PC-3 (cell line): ENCODE results near the gene METTL8. TPM values are rescaled to one million over a fixed set of nuclear protein-coding genes. Genes with fewer than 3 reads are reported as not detected.
A peak's percentile ranks its signal among the peaks of the same experiment; 100 is the strongest.
"Not testable (repeated sequence)": the region's sequence is repeated elsewhere in the genome, so short reads cannot be mapped to it uniquely, and the experiment has no call there.

Experiments used
- ATAC-seq: fragments of 200-7000 bp; cut with Tn5 transposase; 2 replicates; pipeline ENCODE4 v1.9.1; 2020; ENCODE audit warnings: mild to moderate bottlenecking, moderate library complexity
- BruUV-seq: library from RNA; stranded (reverse); fragments of 400-500 nt; replicated peaks from 2 replicates; lab custom pipeline; 2021; lab: Mats Ljungman, UMichigan
- CTCF ChIA-PET: fragments of 300-600 bp; sonication (Branson Sonifier 250); formaldehyde crosslinking; loops from one replicate; lab custom pipeline; 2022; ENCODE audit warnings: antibody characterized with exemption; lab: Charles Lee
- POLR2A ChIA-PET: fragments of 300-600 bp; sonication (Branson Sonifier 250); formaldehyde crosslinking; loops from one replicate; lab custom pipeline; 2022; ENCODE audit warnings: antibody characterized with exemption; ENCODE audit not compliant: unreplicated experiment; lab: Charles Lee
- DNase-seq: peaks from one replicate; pipeline ENCODE4 v3.0.0-alpha.2; 2015
- H2AFZ ChIP-seq: fragments of 300-600 bp; sonication (generic); 2 replicates; pipeline ENCODE4 v1.6.0; 2016; ENCODE audit warnings: antibody characterized with exemption, low read length
- H3F3A ChIP-seq: fragments of 300-600 bp; sonication (generic); one replicate; pipeline ENCODE4 v1.6.0; 2017; ENCODE audit warnings: antibody characterized with exemption, low read length, control low read depth, mild to moderate bottlenecking; ENCODE audit not compliant: unreplicated experiment
- H3K27ac ChIP-seq: fragments of 300-600 bp; sonication (generic); 2 replicates; pipeline ENCODE4 v1.5.1; 2016; ENCODE audit warnings: mild to moderate bottlenecking, low read length
- H3K27me3 ChIP-seq: fragments of 300-600 bp; sonication (generic); 2 replicates; pipeline ENCODE4 v1.6.1; 2016; ENCODE audit warnings: low read length, mixed read lengths
- H3K36me3 ChIP-seq: fragments of 300-600 bp; sonication (generic); 2 replicates; pipeline ENCODE4 v1.6.1; 2016; ENCODE audit warnings: low read depth, mixed run types, low read length, mixed read lengths
- H3K4me1 ChIP-seq: fragments of 300-600 bp; sonication (generic); 2 replicates; pipeline ENCODE4 v1.5.1; 2016; ENCODE audit warnings: low read length; ENCODE audit not compliant: insufficient read depth
- H3K4me2 ChIP-seq: fragments of 300-600 bp; sonication (generic); 2 replicates; pipeline ENCODE4 v1.6.0; 2016; ENCODE audit warnings: low read length
- H3K4me3 ChIP-seq: fragments of 300-600 bp; sonication (generic); 2 replicates; pipeline ENCODE4 v1.5.1; 2016; ENCODE audit warnings: mild to moderate bottlenecking, low read length, mixed read lengths
- H3K79me2 ChIP-seq: fragments of 300-600 bp; sonication (generic); 2 replicates; pipeline ENCODE4 v1.6.1; 2017; ENCODE audit warnings: low read length, mixed read lengths
- H3K9ac ChIP-seq: fragments of 300-600 bp; sonication (generic); 2 replicates; pipeline ENCODE4 v1.6.0; 2016; ENCODE audit warnings: mild to moderate bottlenecking, low read length
- H3K9me2 ChIP-seq: fragments of 300-600 bp; sonication (generic); replicated peaks from 2 replicates; pipeline ENCODE4 v1.6.1; 2016; ENCODE audit warnings: mixed run types, low read length, mixed read lengths
- H3K9me3 ChIP-seq: fragments of 300-600 bp; sonication (generic); 2 replicates; pipeline ENCODE4 v1.6.1; 2016; ENCODE audit warnings: low read length, mixed read lengths
- H4K20me1 ChIP-seq: fragments of 300-600 bp; sonication (generic); 2 replicates; pipeline ENCODE4 v1.6.1; 2016; ENCODE audit warnings: low read length, mixed read lengths
- EZH2 ChIP-seq: fragments of 300-600 bp; sonication (generic); IDR thresholded peaks from one replicate; pipeline ENCODE4 v1.6.1; 2017; ENCODE audit warnings: antibody characterized with exemption, mild to moderate bottlenecking, low read length; ENCODE audit not compliant: unreplicated experiment
- EZH2phosphoT487 ChIP-seq: fragments of 300-600 bp; sonication (generic); IDR thresholded peaks from 2 replicates; pipeline ENCODE4 v1.6.1; 2018; ENCODE audit warnings: mild to moderate bottlenecking, antibody characterized with exemption, low read length, borderline replicate concordance
- intact Hi-C: fragments of 100-400 bp; cut with micrococcal nuclease; formaldehyde crosslinking; loops from 2 replicates; pipeline ENCODE4 v1.9.0; 2023
- total RNA-seq: library from RNA; depleted of rRNA; stranded (reverse); fragments of >200 nt; gene quantifications from 2 replicates; pipeline ENCODE4 v1.2.3, GENCODE V29; 2014
- TF ChIP-seq, protein P1 (sequence below): fragments of 300-600 bp; sonication (generic); conservative IDR thresholded peaks from 2 replicates; pipeline ENCODE4 v1.5.1; 2017; ENCODE audit warnings: antibody characterized with exemption, low read depth, mild to moderate bottlenecking, low read length

The METTL8 gene
- total RNA-seq, 1 experiment from 2014 or later, result 10.8 TPM

DNA sequence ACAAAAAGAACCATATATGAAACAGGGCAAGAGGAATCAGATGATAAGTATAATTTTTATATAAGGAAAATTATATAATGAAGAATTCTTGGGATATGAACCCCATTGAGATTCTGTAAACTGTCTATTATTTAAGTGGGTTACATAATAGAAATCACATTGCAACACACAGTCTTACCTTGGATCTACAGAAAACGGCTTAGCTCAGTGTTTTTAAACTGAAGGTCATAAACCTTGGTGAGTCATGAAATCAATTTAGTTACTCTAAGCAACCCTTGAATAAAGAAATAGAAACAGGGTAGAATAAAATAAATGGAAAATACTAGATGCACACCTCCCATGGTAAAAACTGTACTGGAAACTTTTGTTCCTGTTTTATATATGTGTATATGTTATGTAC is 50.7 kb downstream of the METTL8 start:
- intact Hi-C loops, result no loop called here
- no peaks in the 10 kb centered on the region for H3K9me2 ChIP-seq
- H3K4me2 ChIP-seq, result no peak overlapping the region
- ATAC-seq, result peak; percentile 64
- H3K27me3 ChIP-seq, result no peaks in the 10 kb centered on the region
- no peaks in the 10 kb centered on the region for H3K9me3 ChIP-seq
- H3K36me3 ChIP-seq, result no peaks in the 10 kb centered on the region; the same call in 1 of the 2 replicates
- no peak overlapping the region for H3K4me3 ChIP-seq
- POLR2A ChIA-PET, result no interaction called here
- H3K79me2 ChIP-seq, result peaks cover 4% of the 10 kb centered on the region; the same call in 1 of the 2 replicates
- no TSS peak for BruUV-seq
- H3K4me1 ChIP-seq, result no peaks in the 10 kb centered on the region
- no peaks in the 10 kb centered on the region for H4K20me1 ChIP-seq
- H3F3A ChIP-seq, result no peaks in the 10 kb centered on the region
- CTCF ChIA-PET, result no interaction called here
- no peak overlapping the region for H2AFZ ChIP-seq
- TF ChIP-seq EZH2phosphoT487, result no peak
- no peak for TF ChIP-seq EZH2
- TF ChIP-seq, protein P1, sequence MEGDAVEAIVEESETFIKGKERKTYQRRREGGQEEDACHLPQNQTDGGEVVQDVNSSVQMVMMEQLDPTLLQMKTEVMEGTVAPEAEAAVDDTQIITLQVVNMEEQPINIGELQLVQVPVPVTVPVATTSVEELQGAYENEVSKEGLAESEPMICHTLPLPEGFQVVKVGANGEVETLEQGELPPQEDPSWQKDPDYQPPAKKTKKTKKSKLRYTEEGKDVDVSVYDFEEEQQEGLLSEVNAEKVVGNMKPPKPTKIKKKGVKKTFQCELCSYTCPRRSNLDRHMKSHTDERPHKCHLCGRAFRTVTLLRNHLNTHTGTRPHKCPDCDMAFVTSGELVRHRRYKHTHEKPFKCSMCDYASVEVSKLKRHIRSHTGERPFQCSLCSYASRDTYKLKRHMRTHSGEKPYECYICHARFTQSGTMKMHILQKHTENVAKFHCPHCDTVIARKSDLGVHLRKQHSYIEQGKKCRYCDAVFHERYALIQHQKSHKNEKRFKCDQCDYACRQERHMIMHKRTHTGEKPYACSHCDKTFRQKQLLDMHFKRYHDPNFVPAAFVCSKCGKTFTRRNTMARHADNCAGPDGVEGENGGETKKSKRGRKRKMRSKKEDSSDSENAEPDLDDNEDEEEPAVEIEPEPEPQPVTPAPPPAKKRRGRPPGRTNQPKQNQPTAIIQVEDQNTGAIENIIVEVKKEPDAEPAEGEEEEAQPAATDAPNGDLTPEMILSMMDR, result no peak
- H3K27ac ChIP-seq, result no peak overlapping the region
- peak; percentile 29 for DNase-seq
- H3K9ac ChIP-seq, result no peak overlapping the region

DNA sequence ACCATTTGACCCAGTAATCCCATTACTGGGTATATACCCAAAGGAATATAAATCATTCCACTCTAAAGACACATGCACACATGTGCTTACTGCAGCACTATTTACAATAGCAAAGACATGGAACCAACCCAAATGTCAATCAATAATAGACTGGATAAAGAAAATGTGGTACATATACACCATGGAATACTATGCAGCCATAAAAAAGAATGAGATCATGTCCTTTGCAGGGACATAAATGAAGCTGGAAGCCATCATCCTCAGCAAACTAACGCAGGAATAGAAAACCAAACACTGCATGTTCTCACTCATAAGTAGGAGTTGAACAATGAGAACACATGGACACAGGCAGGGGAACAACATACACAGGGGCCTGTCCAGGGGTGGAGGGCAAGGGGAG is 51.6 kb downstream of the METTL8 start:
- ATAC-seq, H3K4me1 ChIP-seq, H3K36me3 ChIP-seq, CTCF ChIA-PET, H2AFZ ChIP-seq, BruUV-seq, H3K79me2 ChIP-seq, H3F3A ChIP-seq, intact Hi-C loops, H3K4me3 ChIP-seq, H3K9ac ChIP-seq, H3K4me2 ChIP-seq, H3K9me3 ChIP-seq, H3K27ac ChIP-seq, H3K27me3 ChIP-seq, H3K9me2 ChIP-seq, DNase-seq, POLR2A ChIA-PET, H4K20me1 ChIP-seq: not testable (repeated sequence)

DNA sequence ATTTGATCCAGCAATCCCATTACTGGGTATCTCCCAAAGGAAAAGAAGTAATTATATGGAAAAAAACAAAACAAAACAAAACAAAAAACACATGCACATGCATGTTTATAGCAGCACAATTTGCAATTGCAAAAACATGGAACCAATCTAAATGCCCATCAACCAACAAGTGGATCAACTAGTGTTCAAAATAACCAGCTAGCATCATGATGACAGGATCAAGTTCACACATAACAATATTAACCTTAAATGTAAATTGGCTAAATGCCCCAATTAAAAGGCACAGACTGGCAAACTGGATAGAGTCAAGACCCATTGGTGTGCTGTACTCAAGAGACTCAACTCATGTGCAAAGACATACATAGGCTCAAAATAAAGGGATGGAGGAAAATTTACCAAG is 55.9 kb downstream of the METTL8 start:
- H3K27me3 ChIP-seq, H4K20me1 ChIP-seq, H3K4me1 ChIP-seq, H3K9ac ChIP-seq, H3K79me2 ChIP-seq, H2AFZ ChIP-seq, ATAC-seq, BruUV-seq, H3K27ac ChIP-seq, H3K36me3 ChIP-seq, H3K4me3 ChIP-seq, POLR2A ChIA-PET, H3F3A ChIP-seq, H3K9me2 ChIP-seq, intact Hi-C loops, CTCF ChIA-PET, DNase-seq, H3K9me3 ChIP-seq, H3K4me2 ChIP-seq: not testable (repeated sequence)

DNA sequence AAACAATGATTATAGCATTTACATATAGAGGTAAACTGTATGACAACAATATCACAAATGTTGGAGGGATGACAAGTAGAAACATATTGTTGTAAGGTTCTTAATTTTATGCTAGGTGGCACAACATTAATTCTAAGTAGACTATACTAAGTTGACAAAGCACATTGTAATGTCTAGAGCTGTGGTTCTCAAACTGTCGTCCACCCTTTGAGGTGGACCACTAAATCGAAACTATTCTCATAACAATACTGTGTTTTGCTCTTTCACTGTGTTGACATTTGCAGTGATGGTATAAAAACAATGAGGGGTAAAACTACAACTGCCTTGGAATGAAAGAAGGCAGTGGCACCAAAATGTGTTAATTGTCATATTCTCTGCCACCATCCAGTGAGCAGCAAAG is 66.1 kb downstream of the METTL8 start:
- Histone ChIP-seq H3K9me2 (no peaks in the 10 kb centered on the region), H3K9me3 (no peaks in the 10 kb centered on the region), H2AFZ (no peak overlapping the region), H3K79me2 (no peaks in the 10 kb centered on the region; the same call in 1 of the 2 replicates), H3K36me3 (no peaks in the 10 kb centered on the region; the same call in 1 of the 2 replicates), H3K4me2 (no peak overlapping the region), H3K4me3 (no peak overlapping the region), H4K20me1 (no peaks in the 10 kb centered on the region), H3K27ac (no peak overlapping the region), H3K27me3 (no peaks in the 10 kb centered on the region), H3K9ac (no peak overlapping the region), H3K4me1 (peaks cover 16% of the 10 kb centered on the region), H3F3A (no peaks in the 10 kb centered on the region)
- intact Hi-C loops, result no loop called here
- ATAC-seq, result no peak
- no TSS peak for BruUV-seq
- ChIA-PET POLR2A (no interaction called here), CTCF (no interaction called here)
- TF ChIP-seq EZH2phosphoT487 (no peak), EZH2 (no peak)
- TF ChIP-seq, protein P1, result no peak
- DNase-seq, result no peak
